HG03520 (cell line): ENCODE measurements around the gene TFIP11.
"Not testable (repeated sequence)": the region's sequence is repeated elsewhere in the genome, so short reads cannot be mapped to it uniquely, and the experiment has no call there.

Experiments
- ATAC-seq: cut with Tn5 transposase; IDR thresholded peaks from one replicate; pipeline ENCODE4 v1.9.1; 2021; ENCODE audit warnings: mild to moderate bottlenecking, moderate library complexity; ENCODE audit not compliant: unreplicated experiment

The TFIP11 gene

DNA sequence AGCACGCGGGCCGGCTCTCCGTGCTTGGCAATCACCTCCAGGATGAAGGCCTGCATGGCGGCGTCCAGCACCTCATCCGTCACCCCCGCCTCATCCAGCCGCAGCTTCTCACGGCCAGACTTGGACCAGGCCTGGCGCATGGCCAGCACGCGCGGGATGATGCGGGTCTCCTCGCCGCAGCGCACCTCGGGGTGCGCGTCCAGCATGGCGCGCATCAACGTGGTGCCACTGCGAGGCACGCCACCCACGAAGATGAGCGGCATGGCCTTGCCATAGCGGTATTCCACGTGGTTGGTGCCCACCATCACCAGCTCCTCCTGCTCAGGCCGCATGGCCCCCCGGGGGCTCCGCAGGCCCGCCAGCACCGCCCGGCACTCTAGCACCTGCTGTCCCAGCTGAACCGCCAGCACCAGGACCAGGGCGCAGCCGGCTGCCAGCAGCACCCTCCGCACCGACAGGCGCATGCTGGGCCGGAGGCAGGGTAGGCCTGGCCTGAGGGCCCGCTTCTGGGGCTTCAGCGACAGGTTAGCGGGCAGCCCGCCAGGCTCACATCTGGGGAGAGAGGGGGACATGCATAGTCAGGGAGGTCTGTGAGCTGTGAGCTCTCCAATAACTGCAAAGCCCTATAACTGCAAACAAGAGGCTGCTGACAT lies 29.0 kb upstream of the TFIP11 start:
- no peak for ATAC-seq

DNA sequence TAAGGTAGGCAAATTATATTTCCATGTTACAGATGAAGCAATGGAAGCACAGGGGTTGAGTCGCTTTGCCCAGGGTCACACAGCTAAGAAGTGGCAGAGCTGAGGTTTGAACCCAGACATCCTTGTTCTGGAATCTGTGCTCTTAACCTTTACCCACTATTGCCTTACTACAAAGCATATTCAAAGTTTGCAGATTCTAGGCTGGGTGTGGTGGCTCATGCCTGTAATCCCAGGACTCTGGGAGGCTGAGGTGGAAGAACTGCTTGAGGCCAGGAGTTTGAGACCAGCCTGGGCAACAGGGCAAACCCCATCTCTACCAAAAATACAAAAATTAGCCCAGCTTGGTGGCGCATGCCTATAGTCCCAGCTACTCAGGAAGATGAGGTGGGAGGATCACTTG lies 27.8 kb upstream of the TFIP11 start:
- no peak for ATAC-seq

DNA sequence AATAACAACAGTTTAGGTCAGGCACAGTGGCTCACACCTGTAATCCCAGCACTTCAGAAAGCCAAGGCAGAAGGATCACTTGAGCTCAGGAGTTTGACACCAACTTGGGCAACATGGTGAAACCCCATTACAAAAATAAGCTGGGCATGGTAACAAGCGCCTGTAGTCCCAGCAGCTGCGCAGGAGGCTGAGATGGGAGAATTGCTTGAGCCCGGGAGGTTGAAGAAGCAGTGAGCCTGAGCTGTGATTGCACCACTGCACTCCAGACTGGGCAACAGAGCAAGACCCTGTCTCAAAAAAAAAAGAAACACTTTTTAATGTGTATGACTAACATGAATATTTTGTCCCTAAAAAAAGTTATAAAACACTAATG lies 24.5 kb upstream of the TFIP11 start:
- no peak for ATAC-seq

DNA sequence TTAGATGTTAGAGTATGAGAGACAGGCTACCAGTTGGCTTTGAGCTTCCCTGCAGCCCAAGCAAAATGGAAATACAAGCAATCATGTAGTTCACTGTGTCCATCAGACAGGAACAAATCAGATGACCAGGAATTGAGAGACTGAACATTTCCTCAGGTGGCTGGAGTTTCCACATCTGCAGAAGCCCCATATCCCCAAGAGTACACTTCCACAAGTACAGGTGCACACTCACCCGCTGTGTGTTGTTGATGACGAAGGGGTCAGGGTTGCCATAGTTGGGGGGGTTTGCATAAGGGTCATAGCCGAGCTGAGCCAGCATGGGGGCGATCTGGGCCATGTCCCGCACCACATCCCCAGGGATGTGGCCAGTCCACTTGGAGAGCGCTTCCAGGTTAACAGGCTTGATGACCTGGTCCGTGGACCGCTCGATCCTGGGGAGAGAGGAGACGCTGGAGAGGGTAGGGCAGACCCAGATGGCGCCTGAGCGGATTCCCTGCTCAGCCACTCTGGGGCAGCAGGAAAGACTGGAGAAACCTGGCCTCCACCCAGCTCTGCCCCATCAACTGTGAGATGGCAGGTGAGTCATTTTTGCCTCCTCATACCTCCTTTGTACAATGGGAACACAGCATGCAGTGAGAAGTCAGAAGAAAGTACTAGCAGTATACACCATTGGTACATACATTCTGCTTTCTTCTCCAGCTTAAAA lies 23.9 kb upstream of the TFIP11 start:
- no peak for ATAC-seq

DNA sequence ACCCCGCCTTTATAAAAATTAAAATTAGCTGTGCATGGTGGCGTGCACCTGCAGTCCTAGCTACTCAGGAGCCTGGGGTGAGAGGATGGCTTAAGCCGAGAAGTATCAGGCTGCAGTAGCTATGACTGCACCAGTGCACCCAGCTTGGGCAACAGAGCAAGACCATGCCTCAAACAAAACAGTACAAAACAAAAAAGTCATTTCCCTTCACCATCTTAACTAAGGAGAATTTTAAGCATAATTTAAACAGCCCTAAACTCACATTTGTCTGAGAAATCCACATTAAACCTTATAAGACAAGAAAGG lies 23.3 kb upstream of the TFIP11 start:
- ATAC-seq = no peak

DNA sequence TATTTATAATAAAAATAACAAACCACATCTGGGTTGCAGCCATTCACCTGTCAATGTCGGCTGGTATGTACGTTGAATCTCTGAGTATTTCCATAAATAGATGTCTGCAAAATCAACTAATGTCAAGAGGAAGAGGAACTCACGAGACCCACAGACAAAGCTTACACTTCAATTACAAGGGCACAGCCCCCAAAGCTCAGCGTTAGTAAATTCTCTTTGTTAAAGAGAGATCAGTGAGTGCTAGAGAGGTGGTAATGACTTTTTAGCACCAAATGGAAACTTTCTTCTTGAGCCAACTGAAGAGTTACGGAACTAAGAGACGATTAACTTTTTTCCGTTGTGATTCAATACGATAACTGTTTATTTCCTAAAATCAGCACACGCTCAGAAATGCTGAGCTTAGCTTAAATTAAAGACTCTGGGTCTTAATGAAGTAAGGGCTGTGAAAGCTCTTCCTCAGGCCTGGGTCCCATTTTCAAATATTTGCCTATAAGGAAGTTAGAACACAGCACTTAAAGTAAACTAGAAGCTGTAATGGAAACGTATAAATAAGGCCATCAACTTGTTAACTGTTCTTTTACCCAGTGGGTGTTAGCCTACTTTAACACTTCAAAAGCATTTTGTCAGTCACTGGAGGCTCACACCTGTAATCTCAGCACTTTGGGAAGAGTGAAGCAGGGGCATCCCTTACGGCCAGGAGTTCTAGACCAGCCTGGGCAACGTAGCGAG lies 22.8 kb upstream of the TFIP11 start:
- no peak for ATAC-seq

DNA sequence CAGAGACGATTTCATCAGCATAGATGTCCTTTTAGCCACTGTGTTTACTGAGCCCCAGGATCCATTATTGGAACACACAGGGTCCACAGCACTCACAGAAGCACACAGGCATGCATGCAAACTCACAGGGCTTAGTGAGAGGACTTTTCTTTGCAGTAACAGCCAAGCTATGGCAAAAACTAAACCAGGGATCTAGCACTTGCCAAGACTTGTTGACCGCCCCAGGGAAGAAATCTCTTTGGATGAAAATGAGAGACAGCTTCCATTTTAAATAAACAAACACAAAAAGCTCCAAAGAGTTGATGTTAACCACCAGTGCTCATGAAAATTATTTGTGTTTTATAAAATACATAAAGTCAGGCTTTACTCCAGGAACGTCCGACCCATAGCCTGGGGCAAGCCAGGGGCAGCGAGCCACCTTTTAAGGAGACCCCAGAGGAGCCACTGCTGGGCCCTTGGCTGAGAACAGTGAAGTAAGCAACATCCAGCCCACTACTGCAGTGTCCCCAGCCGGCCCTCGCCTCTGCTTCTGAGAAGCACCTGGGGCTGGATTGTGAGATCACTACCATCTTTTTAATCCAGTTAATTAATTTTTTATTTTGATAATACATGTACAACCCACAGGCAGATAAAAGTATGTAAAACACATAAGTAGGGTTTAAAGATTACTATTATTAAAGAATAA lies 22.0 kb upstream of the TFIP11 start:
- no peak for ATAC-seq

DNA sequence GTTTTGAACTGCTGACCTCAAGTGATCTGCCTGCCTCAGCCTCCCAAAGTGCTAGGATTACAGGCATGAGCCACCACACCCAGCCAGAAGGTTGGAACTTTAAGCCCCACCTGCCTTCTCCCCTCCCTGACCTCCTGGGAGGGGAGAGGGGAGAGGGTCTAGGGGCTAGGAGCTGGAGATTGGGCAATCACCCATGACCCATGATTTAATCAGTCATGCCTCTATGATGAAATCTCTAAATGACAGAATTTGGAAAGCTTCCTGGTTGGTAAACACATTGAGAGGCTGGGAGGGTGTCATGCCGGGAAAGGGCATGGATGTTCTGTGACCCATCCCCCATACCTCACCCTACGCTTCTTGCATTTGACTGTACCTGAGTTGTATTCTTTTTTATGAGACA lies 17.1 kb upstream of the TFIP11 start:
- ATAC-seq = no peak

DNA sequence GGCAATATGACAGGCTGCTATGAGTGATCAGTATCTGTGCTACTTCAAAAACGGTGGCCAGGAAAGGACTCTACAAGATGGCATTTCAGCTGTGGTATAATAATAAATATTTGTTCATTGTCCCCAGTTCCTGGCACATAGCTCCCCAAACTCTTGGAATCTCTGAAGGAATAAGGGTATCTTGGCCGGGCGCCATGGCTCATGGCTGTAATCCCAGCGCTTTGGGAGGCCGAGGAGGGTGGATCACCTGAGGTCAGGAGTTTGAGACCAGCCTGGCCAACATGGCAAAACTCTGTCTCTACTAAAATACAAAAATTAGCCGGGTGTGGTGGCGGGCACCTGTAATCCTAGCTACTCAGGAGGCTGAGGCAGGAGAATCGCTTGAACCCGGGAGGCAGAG lies 16.2 kb upstream of the TFIP11 start:
- ATAC-seq = not testable (repeated sequence)

DNA sequence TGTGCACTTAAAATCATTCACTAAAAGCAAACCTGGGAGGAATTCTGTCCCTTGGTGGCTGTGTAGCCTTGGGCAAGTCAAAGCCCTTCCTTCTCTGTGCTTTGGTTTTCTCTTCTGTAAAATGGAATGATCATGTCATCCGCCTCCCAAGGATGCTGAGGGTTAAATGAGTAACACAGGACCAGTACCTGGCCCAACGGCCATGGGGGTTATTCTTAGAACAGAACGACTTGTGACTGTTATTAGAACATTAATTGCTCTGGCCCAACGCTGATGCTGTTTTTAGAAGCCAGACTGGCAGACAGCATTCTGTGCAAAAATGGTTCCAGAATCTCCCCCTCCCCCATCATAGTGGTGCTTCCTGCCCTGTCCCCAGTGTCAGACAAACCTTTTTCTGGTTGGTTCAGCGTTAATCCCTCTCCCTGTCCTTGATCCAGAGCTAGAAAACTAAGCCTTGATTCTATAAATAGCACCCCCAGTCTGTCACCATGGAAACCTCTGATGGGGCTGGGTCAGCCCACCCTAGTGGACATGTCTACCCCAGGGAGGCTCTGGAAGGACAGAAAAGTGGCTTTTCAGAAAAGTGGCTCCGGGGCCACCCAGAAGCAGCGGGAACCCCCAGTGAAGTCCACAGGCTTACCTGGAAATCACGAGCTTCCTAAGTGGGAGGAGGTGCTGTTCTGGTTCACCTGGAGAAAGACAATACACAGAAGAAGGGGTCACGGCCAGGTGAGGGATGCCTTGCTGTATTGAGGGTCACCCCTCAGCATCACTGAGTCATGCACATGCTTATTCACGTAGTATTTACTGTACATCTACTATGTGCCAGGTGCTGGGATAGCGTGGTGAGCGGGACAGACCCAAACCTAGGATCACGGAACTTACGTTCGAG lies 15.5 kb upstream of the TFIP11 start:
- ATAC-seq = no peak

DNA sequence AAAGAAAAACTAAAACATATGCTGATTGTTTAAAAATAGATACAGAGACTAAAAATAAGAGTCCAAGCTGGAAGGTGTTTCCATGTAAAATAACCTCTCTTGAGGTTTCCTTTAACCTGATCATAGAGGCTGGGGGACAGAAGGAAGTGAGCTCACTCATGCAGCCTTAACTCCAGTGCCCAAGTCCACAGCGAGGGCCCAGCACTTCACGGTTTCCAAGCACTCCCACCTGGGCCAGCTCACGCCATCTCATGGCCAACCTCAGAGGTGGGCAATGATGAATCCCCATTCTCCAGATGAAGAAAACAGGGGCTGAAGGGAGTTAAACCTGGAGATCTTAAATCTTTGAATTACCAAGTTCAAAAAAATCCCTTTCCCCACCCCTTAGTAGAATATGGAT lies 14.9 kb upstream of the TFIP11 start:
- no peak for ATAC-seq

DNA sequence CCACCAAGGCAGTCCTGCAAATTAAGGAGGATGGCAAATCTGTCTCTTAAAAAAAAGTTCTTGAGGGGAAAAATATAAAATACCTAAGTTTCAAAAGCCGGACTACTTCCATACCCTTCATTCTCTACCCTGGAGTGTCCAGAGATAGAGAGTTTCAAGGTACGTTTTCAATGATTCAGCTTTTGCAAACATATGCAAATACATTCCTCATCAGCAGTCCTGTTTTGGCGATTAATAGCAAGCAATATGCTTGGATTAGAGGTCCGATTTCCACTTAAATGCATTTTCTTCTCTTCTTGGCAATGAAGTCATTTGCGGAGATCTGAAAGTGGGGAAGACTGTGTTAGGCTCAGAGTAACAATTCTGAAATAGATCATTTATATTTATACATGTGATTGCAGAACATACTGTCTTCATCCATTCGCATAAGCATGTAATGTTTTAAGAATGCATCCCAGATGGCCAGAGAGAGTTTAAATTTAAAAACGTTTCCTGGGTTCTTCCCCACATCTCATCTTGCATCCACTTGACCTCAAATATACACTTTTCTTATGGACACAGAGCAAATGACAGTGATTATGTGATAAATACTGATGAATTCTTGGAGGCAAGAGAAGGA lies 13.8 kb upstream of the TFIP11 start:
- no peak for ATAC-seq

DNA sequence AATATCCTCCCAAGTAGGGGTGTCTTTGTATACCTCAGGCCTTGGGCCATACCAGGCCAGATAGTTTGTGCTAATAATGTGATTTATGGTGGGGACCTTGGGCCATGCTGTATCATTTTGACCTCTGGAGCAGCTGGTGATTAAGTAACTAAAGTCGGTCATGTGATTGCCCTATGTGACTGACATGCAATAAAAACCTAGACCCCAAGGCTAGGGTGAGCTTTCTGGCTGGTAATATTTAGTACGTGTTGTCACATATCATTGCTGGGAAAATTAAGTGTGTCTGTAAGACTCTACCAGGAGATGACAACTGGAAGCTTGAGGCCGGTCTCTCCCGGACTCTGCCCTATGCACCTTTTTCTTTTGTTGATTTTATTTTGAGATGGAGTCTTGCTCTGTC lies 12.6 kb upstream of the TFIP11 start:
- no peak for ATAC-seq

DNA sequence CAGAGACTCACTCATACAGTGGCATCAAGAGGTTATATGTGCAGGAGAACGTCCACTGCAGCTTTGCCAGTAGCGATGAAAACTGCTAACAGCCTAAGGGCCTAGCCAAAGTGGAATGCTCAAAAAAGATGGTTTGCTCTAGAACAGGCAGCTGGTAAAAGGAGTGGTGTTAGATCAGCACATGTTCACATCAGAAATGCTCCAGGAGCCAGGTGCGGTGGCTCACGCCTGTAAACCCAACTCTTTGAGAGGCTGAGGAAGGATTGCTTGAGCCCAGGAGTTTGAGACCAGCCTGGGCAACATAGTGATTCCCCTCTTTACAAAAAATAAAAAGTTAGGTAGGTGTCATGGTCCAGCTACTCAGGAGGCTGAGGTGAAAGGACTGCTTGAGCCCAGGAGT lies 10.3 kb upstream of the TFIP11 start:
- no peak for ATAC-seq

DNA sequence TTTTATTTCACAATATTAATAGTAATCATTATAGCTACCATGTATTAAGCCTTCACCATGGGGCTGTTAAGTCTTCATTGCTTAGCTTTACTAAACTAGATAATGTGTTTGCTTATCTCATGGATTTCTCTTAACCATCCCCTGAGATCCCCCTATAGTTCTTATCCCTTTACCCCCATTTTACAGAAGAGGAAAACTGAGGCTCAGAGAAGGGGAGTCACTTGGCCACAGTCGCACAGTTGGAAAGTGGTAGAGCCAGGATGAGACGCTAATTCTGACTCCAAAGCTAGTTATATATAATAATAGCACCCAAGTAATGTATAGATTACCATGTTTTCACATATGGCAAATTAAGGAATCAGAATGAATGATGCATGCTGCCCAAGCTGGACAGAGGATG lies 9.7 kb upstream of the TFIP11 start:
- ATAC-seq = no peak

DNA sequence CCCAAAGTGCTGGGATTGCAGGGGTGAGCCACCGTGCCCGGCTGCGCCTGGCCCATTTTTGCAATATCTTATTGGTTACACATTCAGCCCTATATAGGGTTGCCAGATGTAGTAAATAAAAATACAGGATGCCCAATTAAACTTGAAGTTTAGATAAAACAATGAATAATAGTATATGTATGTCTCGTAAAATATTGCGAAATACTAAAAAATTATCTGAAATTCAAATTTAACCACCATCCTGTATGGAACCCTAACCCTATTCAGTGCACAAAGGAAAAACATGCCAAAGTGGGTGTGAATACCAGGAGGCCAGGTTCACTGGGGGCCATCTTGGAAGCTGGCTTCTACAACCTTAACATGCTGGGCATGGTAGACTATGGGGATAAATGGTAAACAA lies 5.2 kb upstream of the TFIP11 start:
- ATAC-seq = no peak

DNA sequence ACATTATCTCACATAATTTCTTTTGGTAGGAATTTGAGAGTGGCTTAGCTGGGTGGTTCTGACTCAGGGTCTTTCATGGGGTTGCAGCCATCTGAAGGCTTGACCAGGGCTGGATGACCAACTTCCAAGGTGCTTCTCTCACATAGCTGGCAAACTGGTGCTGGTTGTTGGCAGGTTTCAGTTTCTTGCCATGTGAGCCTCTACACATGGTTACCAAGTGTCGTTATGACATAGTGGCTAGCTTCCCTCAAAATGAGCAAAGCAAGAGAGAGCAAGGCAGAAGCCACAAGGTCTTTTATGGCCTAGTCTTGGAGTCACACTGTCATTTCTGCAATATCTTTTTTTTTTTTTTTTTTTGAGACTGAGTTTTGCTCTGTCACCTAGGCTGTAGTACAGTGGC lies 4.2 kb upstream of the TFIP11 start:
- ATAC-seq = no peak

DNA sequence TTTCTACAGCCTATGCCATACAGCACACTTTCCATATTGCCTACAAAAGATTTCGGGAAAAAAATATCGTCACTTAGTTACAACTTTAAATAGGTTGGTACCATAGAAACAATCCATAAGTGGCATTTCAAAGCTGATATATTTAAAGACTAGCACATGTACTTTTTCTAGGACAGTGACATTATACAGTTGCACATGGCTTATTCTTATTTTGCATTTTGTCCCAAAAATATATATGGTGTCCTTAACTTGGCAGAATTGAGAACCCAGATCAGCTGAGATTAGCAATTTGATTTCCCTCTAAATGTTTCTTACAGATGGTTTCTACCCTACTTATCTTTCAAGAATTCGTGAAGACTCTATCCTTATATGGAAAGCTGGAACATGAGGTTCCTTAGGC lies 3.7 kb upstream of the TFIP11 start:
- no peak for ATAC-seq

DNA sequence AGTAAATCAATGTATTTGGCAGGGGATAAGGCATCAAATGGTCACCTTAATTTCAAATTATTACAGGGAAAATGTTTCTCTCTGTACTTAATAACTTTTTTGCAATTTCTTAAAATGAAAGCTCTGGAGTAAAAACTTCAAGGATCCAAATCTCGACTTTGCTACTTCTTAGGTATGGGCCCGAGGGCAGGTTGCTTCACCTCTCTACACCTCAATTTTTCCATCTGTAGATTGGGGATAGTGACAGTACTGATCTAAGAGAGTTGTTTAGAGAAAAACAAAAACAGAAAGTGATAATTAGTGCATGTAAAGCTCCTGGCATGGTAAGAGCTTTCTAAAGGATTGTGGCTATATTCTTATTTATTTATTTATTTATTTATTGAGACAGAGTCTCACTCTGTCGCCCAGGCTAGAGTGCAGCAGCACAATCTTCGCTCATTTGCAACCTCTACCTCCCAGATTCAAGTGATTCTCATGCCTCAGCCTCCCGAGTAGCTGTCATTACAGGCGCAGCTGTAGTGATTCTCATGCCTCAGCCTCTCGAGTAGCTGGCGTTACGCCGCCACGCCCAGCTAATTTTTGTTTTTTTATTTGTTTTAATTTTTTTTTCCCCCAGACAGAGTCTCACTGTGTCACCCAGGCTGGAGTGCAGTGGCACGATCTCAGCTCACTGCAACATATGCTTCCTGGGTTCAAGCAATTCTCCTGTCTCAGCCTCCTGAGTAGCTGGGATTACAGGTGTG lies 2.3 kb upstream of the TFIP11 start:
- ATAC-seq = no peak

DNA sequence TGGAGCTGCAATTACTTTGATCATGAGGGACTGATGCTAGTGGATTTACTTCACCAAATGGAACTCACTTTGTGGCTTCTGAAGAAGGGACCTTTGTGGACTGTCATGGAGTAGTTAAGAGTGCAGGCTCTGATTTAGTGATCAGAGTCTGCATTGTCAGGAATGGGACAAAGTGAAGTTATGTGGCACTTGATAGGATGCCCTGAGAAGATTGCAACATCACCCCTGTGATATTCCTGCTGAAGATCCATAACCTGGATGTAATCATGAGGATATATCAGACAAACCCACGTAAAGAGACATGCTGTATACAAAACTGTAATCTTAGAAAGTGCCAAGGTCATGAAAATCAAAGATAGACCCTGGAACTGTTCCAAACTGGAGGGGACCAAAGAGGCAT lies 1.6 kb upstream of the TFIP11 start:
- ATAC-seq = no peak
